OCI-LY1 (cell line): ENCODE results near the gene TXNL4B.

ENCODE experiments used
- H2AFZ ChIP-seq: fragments of 200-600 bp; sonication (generic), shearing (Covaris generic); 2 replicates; pipeline ENCODE4 v1.6.0; 2014; ENCODE audit warnings: antibody characterized with exemption, mild to moderate bottlenecking, low read length
- H3F3A ChIP-seq: fragments of 200-600 bp; sonication (generic), shearing (Covaris generic); 2 replicates; pipeline ENCODE4 v1.6.0; 2014; ENCODE audit warnings: mild to moderate bottlenecking, antibody characterized with exemption, low read length, moderate library complexity; ENCODE audit not compliant: insufficient read depth
- H3K27ac ChIP-seq: fragments of 200-600 bp; sonication (generic); 2 replicates; pipeline ENCODE4 v1.5.1; 2014; ENCODE audit warnings: low read length, mixed run types, mild to moderate bottlenecking, low read depth; ENCODE audit not compliant: poor library complexity, severe bottlenecking
- H3K27me3 ChIP-seq: fragments of 200-600 bp; sonication (generic); 2 replicates; pipeline ENCODE4 v1.6.0; 2014; ENCODE audit warnings: antibody characterized with exemption, mild to moderate bottlenecking, low read length, moderate library complexity; ENCODE audit not compliant: insufficient read depth
- H3K36me3 ChIP-seq: fragments of 200-600 bp; sonication (generic); 2 replicates; pipeline ENCODE4 v1.6.1; 2014; ENCODE audit warnings: mild to moderate bottlenecking, antibody characterized with exemption, low read length, moderate library complexity, mixed read lengths; ENCODE audit not compliant: insufficient read depth
- H3K4me1 ChIP-seq: fragments of 200-600 bp; sonication (generic); 2 replicates; pipeline ENCODE4 v1.5.1; 2014; ENCODE audit warnings: mild to moderate bottlenecking, low read length, moderate library complexity; ENCODE audit not compliant: insufficient read depth, severe bottlenecking
- H3K4me2 ChIP-seq: fragments of 200-600 bp; sonication (generic), shearing (Covaris generic); 2 replicates; pipeline ENCODE4 v1.6.1; 2014; ENCODE audit warnings: low read length
- H3K4me3 ChIP-seq: fragments of 200-600 bp; sonication (generic); 2 replicates; pipeline ENCODE4 v1.5.1; 2014; ENCODE audit warnings: low read length, low read depth, mild to moderate bottlenecking, mixed read lengths; ENCODE audit not compliant: poor library complexity, severe bottlenecking
- H3K79me2 ChIP-seq: fragments of 200-600 bp; shearing (Covaris generic); 2 replicates; pipeline ENCODE4 v1.6.1; 2016; ENCODE audit warnings: mixed run types, low read length, mixed read lengths; ENCODE audit not compliant: insufficient read depth
- H3K9ac ChIP-seq: fragments of 200-600 bp; sonication (generic), shearing (Covaris generic); 2 replicates; pipeline ENCODE4 v1.6.1; 2014; ENCODE audit warnings: mild to moderate bottlenecking, low read length, mixed read lengths
- H3K9me2 ChIP-seq: fragments of 200-600 bp; sonication (generic), shearing (Covaris generic); 2 replicates; pipeline ENCODE4 v1.6.1; 2014; ENCODE audit warnings: low read depth, mild to moderate bottlenecking, low read length, mixed read lengths
- H3K9me3 ChIP-seq: fragments of 200-600 bp; shearing (Covaris generic); 2 replicates; pipeline ENCODE4 v1.6.1; 2014; ENCODE audit warnings: low read length, mixed read lengths
- H4K20me1 ChIP-seq: fragments of 200-600 bp; sonication (generic), shearing (Covaris generic); 2 replicates; pipeline ENCODE4 v1.6.0; 2016; ENCODE audit warnings: mild to moderate bottlenecking, low read length; ENCODE audit not compliant: insufficient read depth
- CTCF ChIP-seq: fragments of 200-600 bp; sonication (generic), shearing (Covaris generic); IDR thresholded peaks from 2 replicates; pipeline ENCODE4 v1.5.1; 2017; ENCODE audit warnings: mild to moderate bottlenecking, antibody characterized with exemption, low read length, moderate library complexity, mixed read lengths
- EZH2 ChIP-seq: fragments of 200-600 bp; sonication (generic), shearing (Covaris generic); IDR thresholded peaks from 2 replicates; pipeline ENCODE4 v1.8.0; 2017; ENCODE audit warnings: borderline replicate concordance, mixed run types, mild to moderate bottlenecking, antibody characterized with exemption, low read length, moderate library complexity, mixed read lengths

TXNL4B gene

GRCh38 chr16:72043058-72043457, 50.4 kb downstream of the TXNL4B start:
- no peak overlapping the region for H3K4me3 ChIP-seq
- no peaks in the 10 kb centered on the region for H3K9me2 ChIP-seq
- no peaks in the 10 kb centered on the region for H3K79me2 ChIP-seq
- no peak overlapping the region for H3K27ac ChIP-seq
- H3K36me3 ChIP-seq = no peaks in the 10 kb centered on the region
- no peaks in the 10 kb centered on the region for H3K9me3 ChIP-seq
- no peaks in the 10 kb centered on the region for H4K20me1 ChIP-seq
- H3K4me1 ChIP-seq = no peaks in the 10 kb centered on the region
- H3K27me3 ChIP-seq = no peaks in the 10 kb centered on the region
- H3K9ac ChIP-seq = no peak overlapping the region
- no peaks in the 10 kb centered on the region for H3F3A ChIP-seq
- H2AFZ ChIP-seq = no peak overlapping the region
- no peak overlapping the region for H3K4me2 ChIP-seq
- TF ChIP-seq CTCF = no peak
- no peak for TF ChIP-seq EZH2

- Histone ChIP-seq H2AFZ (no peak overlapping the region), H3K9me3 (no peaks in the 10 kb centered on the region), H3K27ac (no peak overlapping the region), H3K9ac (no peak overlapping the region), H3F3A (no peaks in the 10 kb centered on the region), H3K4me1 (no peaks in the 10 kb centered on the region), H3K27me3 (no peaks in the 10 kb centered on the region), H3K36me3 (no peaks in the 10 kb centered on the region), H3K79me2 (no peaks in the 10 kb centered on the region), H3K4me2 (no peak overlapping the region), H3K4me3 (no peak overlapping the region), H3K9me2 (no peaks in the 10 kb centered on the region), H4K20me1 (no peaks in the 10 kb centered on the region)
- TF ChIP-seq EZH2 (no peak), CTCF (no peak)
These were observed 51.2 kb downstream of the TXNL4B start for GRCh38 chr16:72042157-72042660.

- Histone ChIP-seq H3F3A (no peaks in the 10 kb centered on the region), H3K27ac (no peak overlapping the region), H3K36me3 (no peaks in the 10 kb centered on the region; the same call in 1 of the 2 replicates), H3K4me3 (no peak overlapping the region), H3K4me2 (no peak overlapping the region), H2AFZ (no peak overlapping the region), H3K9me2 (no peaks in the 10 kb centered on the region), H4K20me1 (no peaks in the 10 kb centered on the region), H3K79me2 (no peaks in the 10 kb centered on the region), H3K9ac (no peak overlapping the region), H3K9me3 (no peaks in the 10 kb centered on the region), H3K4me1 (no peaks in the 10 kb centered on the region), H3K27me3 (no peaks in the 10 kb centered on the region)
- TF ChIP-seq EZH2 (no peak), CTCF (no peak)
These were observed 57.3 kb downstream of the TXNL4B start for GRCh38 chr16:72036098-72036497.
